HG02623 (cell line): ENCODE results near the gene ZNF439.
"Not testable (repeated sequence)": the region's sequence is repeated elsewhere in the genome, so short reads cannot be mapped to it uniquely, and the experiment has no call there.

Experiments
- ATAC-seq: cut with Tn5 transposase; IDR thresholded peaks from one replicate; pipeline ENCODE4 v1.9.1; 2021; ENCODE audit warnings: moderate library complexity; ENCODE audit not compliant: unreplicated experiment

Gene ZNF439

GRCh38 chr19:11867766-11868165 lies 19.2 kb downstream of the ZNF439 start:
- ATAC-seq = not testable (repeated sequence)

- ATAC-seq = no peak
These were observed 19.7 kb downstream of the ZNF439 start for GRCh38 chr19:11868188-11868587.

- ATAC-seq = no peak
These were observed 24.1 kb downstream of the ZNF439 start for GRCh38 chr19:11872624-11873023.

- ATAC-seq = no peak
These were observed 25.2 kb downstream of the ZNF439 start for GRCh38 chr19:11873762-11874161.

GRCh38 chr19:11879687-11880266 lies 31.3 kb downstream of the ZNF439 start:
- ATAC-seq = not testable (repeated sequence)

GRCh38 chr19:11880598-11880997 lies 32.1 kb downstream of the ZNF439 start:
- no peak for ATAC-seq

- ATAC-seq = no peak
These were observed 32.8 kb downstream of the ZNF439 start for GRCh38 chr19:11881151-11881800.

- no peak for ATAC-seq
These were observed 34.1 kb downstream of the ZNF439 start for GRCh38 chr19:11882606-11883005.

- no peak for ATAC-seq
These were observed 38.7 kb downstream of the ZNF439 start for GRCh38 chr19:11887234-11887610.

GRCh38 chr19:11887611-11888531 lies 39.3 kb downstream of the ZNF439 start, which contains the start of gene ZNF69:
Gene ZNF69, plus strand, starts transcription at chr19:11887782. Its CDS starts 142 bp downstream, at chr19:11887924.
- ATAC-seq = no peak

- ATAC-seq = not testable (repeated sequence)
These were observed 41.4 kb downstream of the ZNF439 start for GRCh38 chr19:11889901-11890300.

GRCh38 chr19:11890634-11891033 lies 42.1 kb downstream of the ZNF439 start:
- no peak for ATAC-seq

- ATAC-seq = no peak
These were observed 46.3 kb downstream of the ZNF439 start for GRCh38 chr19:11894851-11895250.

GRCh38 chr19:11902228-11902627 lies 53.7 kb downstream of the ZNF439 start:
- no peak for ATAC-seq

- ATAC-seq = no peak
These were observed 57.4 kb downstream of the ZNF439 start for GRCh38 chr19:11905928-11906327.

- ATAC-seq = not testable (repeated sequence)
These were observed 63.4 kb downstream of the ZNF439 start for GRCh38 chr19:11911937-11912336.

GRCh38 chr19:11914417-11915051 lies 66.0 kb downstream of the ZNF439 start:
- ATAC-seq = not testable (repeated sequence)
